NOMO-1 (cell line): ENCODE measurements around the gene ABCC10.
"Not testable (repeated sequence)": the region's sequence is repeated elsewhere in the genome, so short reads cannot be mapped to it uniquely, and the experiment has no call there.

Source experiments
- DNase-seq, 2 experiments: peaks; one replicate each; lab custom pipeline; 2025; ENCODE audit not compliant: unreplicated experiment in 2 of 2; lab: John Stamatoyannopoulos, UW

The ABCC10 gene

GRCh38 chr6:43493833-43494232 lies 66.5 kb downstream of the ABCC10 start:
- no peak for DNase-seq

DNA sequence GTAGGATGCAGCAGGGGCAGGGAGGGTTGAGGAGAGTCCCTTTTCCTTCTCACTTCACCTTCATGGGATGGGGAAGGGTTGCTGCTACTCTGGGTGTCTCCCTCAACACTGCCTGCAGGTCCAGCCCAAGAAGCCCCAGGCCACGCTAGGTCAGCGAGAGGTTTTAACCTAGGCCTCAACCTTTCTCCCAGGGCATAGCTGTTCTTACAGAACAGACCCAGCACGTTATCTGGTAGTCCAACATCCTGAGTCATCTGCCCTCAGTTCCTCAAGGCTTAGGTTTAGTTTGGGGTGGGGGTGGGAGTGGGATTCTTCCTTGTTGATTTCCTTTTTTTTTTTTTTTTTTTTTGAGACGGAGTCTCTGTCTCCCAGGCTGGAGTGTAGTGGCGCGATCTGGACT lies 67.0 kb downstream of the ABCC10 start:
- DNase-seq: no peak

DNA sequence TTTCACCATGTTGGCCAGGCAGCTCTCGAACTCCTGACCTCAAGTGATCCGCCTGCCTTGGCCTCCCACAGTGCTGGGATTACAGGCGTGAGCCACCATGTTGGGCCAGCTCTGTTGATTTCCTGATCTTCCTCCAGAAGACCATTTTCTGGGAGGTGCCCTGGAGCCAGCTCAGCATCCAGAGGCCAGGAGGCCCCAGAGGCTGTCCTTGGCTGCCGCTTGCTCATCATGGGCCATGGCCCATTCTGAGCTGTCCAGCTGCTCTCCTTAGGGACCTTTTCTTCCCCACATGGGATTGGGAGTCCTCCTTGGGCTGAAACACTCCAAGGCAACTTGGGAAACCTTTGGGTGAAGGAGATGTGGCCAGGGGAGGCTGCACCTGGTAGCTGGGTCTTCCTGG lies 67.4 kb downstream of the ABCC10 start:
- no peak for DNase-seq

GRCh38 chr6:43495409-43495941 lies 68.1 kb downstream of the ABCC10 start:
- DNase-seq: no peak

- DNase-seq: no peak
Measured at GRCh38 chr6:43496370-43497128, 69.2 kb downstream of the ABCC10 start.

- no peak for DNase-seq
Measured at GRCh38 chr6:43497129-43497396, 69.7 kb downstream of the ABCC10 start.

GRCh38 chr6:43497689-43498088 lies 70.3 kb downstream of the ABCC10 start:
- no peak for DNase-seq

DNA sequence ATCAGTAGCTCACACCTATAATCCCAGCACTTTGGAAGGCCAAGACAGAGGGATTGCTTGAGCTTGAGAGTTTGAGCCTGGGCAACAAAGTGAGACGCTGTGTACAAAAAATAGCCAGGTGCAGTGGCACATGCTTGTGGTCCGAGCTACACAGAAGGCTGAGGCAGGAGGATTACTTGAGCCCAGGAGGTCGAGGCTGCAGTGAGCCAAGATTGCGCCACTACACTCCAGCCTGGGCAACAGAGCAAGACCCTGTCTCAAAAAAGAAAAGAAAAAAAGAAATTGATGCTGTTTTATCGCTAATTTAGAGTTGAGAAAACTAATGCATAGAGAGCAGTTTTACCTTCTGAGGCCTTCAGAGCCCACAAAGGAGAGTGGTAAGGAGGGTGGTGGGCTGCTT lies 71.0 kb downstream of the ABCC10 start:
- not testable (repeated sequence) for DNase-seq

DNA sequence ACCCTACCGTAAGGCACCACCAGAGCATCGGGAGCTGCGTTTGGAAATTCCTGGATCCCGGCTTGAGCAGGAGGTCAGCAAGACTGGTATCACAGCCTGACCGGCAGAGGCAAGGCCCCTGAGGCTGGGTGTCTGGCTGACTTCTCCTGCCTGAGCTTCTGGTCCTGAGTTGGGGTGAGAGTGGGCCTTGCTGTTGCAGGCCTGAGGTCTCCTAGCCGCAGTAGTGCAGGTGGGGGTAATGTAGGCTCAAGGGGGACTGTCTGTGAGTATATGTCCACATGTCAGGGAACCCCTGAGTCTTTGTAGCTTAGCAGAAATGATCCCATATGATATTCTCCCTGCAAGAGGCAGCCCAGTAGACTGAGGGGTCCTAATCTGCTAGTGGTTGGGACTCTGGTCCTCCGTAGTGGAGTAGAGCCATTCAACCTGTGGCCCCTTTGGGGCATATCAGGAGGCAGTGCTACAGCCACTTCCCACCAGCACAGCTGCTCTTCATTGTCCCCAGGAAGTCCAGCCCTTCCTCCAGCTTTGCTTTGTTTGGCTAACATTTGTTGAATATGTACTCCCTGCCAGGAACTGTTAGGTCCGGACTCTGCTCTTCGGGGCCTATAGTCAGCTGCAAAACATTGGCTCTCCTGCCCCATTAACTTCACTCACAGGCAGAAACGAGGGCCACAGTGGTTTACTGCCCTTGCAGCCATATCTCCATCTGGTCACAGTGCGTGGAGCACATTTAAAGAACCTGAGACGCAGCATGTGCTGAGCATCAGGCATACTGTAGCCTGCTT lies 71.9 kb downstream of the ABCC10 start:
- no peak for DNase-seq
